ENCODE data around the gene CLSTN2.
A peak's percentile ranks its signal among the peaks of the same experiment; 100 is the strongest.

The CLSTN2 gene

GRCh38 chr3:140276703-140277102 lies 341.7 kb downstream of the CLSTN2 start:
- WGBS (ENCODE audit: extremely low coverage, insufficient coverage, insufficient read length) = no CpG with 5 or more reads among the region's 3 CpGs
- no peaks in the 10 kb centered on the region for H3K9me3 ChIP-seq (ENCODE audit: insufficient read depth, low read depth, low read length)

GRCh38 chr3:140277886-140278285 lies 342.9 kb downstream of the CLSTN2 start:
- no peak overlapping the region for H3K4me3 ChIP-seq (ENCODE audit: low read depth, low read length)
- WGBS (ENCODE audit: extremely low coverage, insufficient coverage, insufficient read length) = no CpG with 5 or more reads among the region's 4 CpGs
- H2BK12ac ChIP-seq (ENCODE audit: low read length) = no peak overlapping the region
- H2AFZ ChIP-seq (ENCODE audit: insufficient read depth, low read length, poor library complexity) = no peak overlapping the region
- H3K9me3 ChIP-seq (ENCODE audit: insufficient read depth, low read depth, low read length) = no peaks in the 10 kb centered on the region
- no peak overlapping the region for H3K4ac ChIP-seq (ENCODE audit: low read depth, low read length)
- H3K18ac ChIP-seq (ENCODE audit: low read length) = no peak overlapping the region
- no peaks in the 10 kb centered on the region for H3K36me3 ChIP-seq (ENCODE audit: control insufficient read depth in 1 of 2, insufficient read depth in 2 of 2, low read length in 2 of 2)
- H3K79me1 ChIP-seq (ENCODE audit: low read length) = no peaks in the 10 kb centered on the region
- H4K91ac ChIP-seq (ENCODE audit: low read depth, low read length) = no peak overlapping the region
- H3K79me2 ChIP-seq (ENCODE audit: control insufficient read depth, insufficient read depth, low read length, poor library complexity) = no peaks in the 10 kb centered on the region
- H2BK5ac ChIP-seq (ENCODE audit: low read depth, low read length, poor library complexity) = no peak overlapping the region
- H3K27me3 ChIP-seq (ENCODE audit: insufficient read depth, low read length) = no peaks in the 10 kb centered on the region
- DNase-seq = no peak
- no peak overlapping the region for H4K12ac ChIP-seq (ENCODE audit: low read depth, low read length)
- no peak overlapping the region for H3K9ac ChIP-seq (ENCODE audit: low read length)
- H3K14ac ChIP-seq (ENCODE audit: low read length) = no peak overlapping the region
- no peaks in the 10 kb centered on the region for H3K4me1 ChIP-seq (ENCODE audit: control insufficient read depth in 1 of 2, insufficient read depth in 2 of 2, low read length in 2 of 2)
- no peak overlapping the region for H4K8ac ChIP-seq (ENCODE audit: low read depth, low read length)
- H2AK5ac ChIP-seq (ENCODE audit: low read length) = no peak overlapping the region
- no peak overlapping the region for H3K27ac ChIP-seq (ENCODE audit: low read depth, low read length)
- H3K23ac ChIP-seq (ENCODE audit: low read length) = no peak overlapping the region
- H2BK120ac ChIP-seq (ENCODE audit: insufficient read depth, low read length, poor library complexity) = no peak overlapping the region
- H3K4me2 ChIP-seq (ENCODE audit: low read length) = no peak overlapping the region

More at GRCh38 chr3:140276703-140277102, 341.7 kb downstream of the CLSTN2 start:
- no peak overlapping the region for H2BK5ac ChIP-seq (ENCODE audit: low read depth, low read length, poor library complexity)
- no peak overlapping the region for H3K18ac ChIP-seq (ENCODE audit: low read length)
- no peaks in the 10 kb centered on the region for H3K4me1 ChIP-seq (ENCODE audit: control insufficient read depth in 1 of 2, insufficient read depth in 2 of 2, low read length in 2 of 2)
- no peak overlapping the region for H3K23ac ChIP-seq (ENCODE audit: low read length)
- no peak overlapping the region for H2BK120ac ChIP-seq (ENCODE audit: insufficient read depth, low read length, poor library complexity)
- no peak overlapping the region for H3K14ac ChIP-seq (ENCODE audit: low read length)
- peak; percentile 7 to 52 for DNase-seq
- H3K4ac ChIP-seq (ENCODE audit: low read depth, low read length) = no peak overlapping the region
- H3K9ac ChIP-seq (ENCODE audit: low read length) = no peak overlapping the region
- H3K36me3 ChIP-seq (ENCODE audit: control insufficient read depth in 1 of 2, insufficient read depth in 2 of 2, low read length in 2 of 2) = no peaks in the 10 kb centered on the region
- H2AFZ ChIP-seq (ENCODE audit: insufficient read depth, low read length, poor library complexity) = no peak overlapping the region
- no peak overlapping the region for H4K91ac ChIP-seq (ENCODE audit: low read depth, low read length)
- H4K8ac ChIP-seq (ENCODE audit: low read depth, low read length) = no peak overlapping the region
- H3K27me3 ChIP-seq (ENCODE audit: insufficient read depth, low read length) = no peaks in the 10 kb centered on the region
- H2BK12ac ChIP-seq (ENCODE audit: low read length) = no peak overlapping the region
- no peak overlapping the region for H3K4me2 ChIP-seq (ENCODE audit: low read length)
- H3K27ac ChIP-seq (ENCODE audit: low read depth, low read length) = no peak overlapping the region
- no peak overlapping the region for H4K12ac ChIP-seq (ENCODE audit: low read depth, low read length)
- no peak overlapping the region for H2AK5ac ChIP-seq (ENCODE audit: low read length)
- no peak overlapping the region for H3K4me3 ChIP-seq (ENCODE audit: low read depth, low read length)
- no peaks in the 10 kb centered on the region for H3K79me2 ChIP-seq (ENCODE audit: control insufficient read depth, insufficient read depth, low read length, poor library complexity)
- no peaks in the 10 kb centered on the region for H3K79me1 ChIP-seq (ENCODE audit: low read length)

DNA sequence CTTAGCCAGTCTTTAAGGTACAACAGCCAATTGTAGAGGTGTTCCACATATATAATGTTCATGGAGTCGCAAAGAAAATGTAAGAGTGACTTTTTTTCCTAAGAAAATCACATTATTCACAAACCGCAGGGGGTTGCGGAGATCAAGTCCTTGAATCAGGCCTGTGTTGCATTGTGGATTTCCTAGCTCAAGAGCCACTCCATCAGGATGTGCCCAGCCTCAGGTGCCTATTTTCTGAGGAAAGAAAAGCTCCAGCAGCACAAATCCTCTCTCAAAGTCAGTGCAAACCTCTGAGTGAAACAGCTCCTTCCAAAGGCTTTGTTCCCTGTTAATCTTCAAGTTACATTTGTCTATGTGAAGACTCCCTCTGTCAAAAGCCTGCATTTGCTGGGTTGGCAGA lies 349.4 kb downstream of the CLSTN2 start:
- H3K4me2 ChIP-seq (ENCODE audit: low read length) = no peak overlapping the region
- H3K79me2 ChIP-seq (ENCODE audit: control insufficient read depth, insufficient read depth, low read length, poor library complexity) = no peaks in the 10 kb centered on the region
- H4K8ac ChIP-seq (ENCODE audit: low read depth, low read length) = no peak overlapping the region
- H4K91ac ChIP-seq (ENCODE audit: low read depth, low read length) = no peak overlapping the region
- no peak overlapping the region for H3K9ac ChIP-seq (ENCODE audit: low read length)
- no peak overlapping the region for H3K14ac ChIP-seq (ENCODE audit: low read length)
- no peak overlapping the region for H3K4ac ChIP-seq (ENCODE audit: low read depth, low read length)
- H2BK120ac ChIP-seq (ENCODE audit: insufficient read depth, low read length, poor library complexity) = no peak overlapping the region
- no peak overlapping the region for H3K27ac ChIP-seq (ENCODE audit: low read depth, low read length)
- no peak overlapping the region for H2AK5ac ChIP-seq (ENCODE audit: low read length)
- no peak overlapping the region for H4K12ac ChIP-seq (ENCODE audit: low read depth, low read length)
- no peak overlapping the region for H2AFZ ChIP-seq (ENCODE audit: insufficient read depth, low read length, poor library complexity)
- H3K79me1 ChIP-seq (ENCODE audit: low read length) = no peaks in the 10 kb centered on the region
- H3K23ac ChIP-seq (ENCODE audit: low read length) = no peak overlapping the region
- DNase-seq = no peak
- H3K4me3 ChIP-seq (ENCODE audit: low read depth, low read length) = no peak overlapping the region
- no peak overlapping the region for H2BK5ac ChIP-seq (ENCODE audit: low read depth, low read length, poor library complexity)
- H3K27me3 ChIP-seq (ENCODE audit: insufficient read depth, low read length) = no peaks in the 10 kb centered on the region
- no peaks in the 10 kb centered on the region for H3K4me1 ChIP-seq (ENCODE audit: control insufficient read depth in 1 of 2, insufficient read depth in 2 of 2, low read length in 2 of 2)
- WGBS (ENCODE audit: extremely low coverage, insufficient coverage, insufficient read length) = no CpG with 5 or more reads among the region's 3 CpGs
- no peak overlapping the region for H3K18ac ChIP-seq (ENCODE audit: low read length)
- no peak overlapping the region for H2BK12ac ChIP-seq (ENCODE audit: low read length)
- no peaks in the 10 kb centered on the region for H3K36me3 ChIP-seq (ENCODE audit: control insufficient read depth in 1 of 2, insufficient read depth in 2 of 2, low read length in 2 of 2)
- H3K9me3 ChIP-seq (ENCODE audit: insufficient read depth, low read depth, low read length) = no peaks in the 10 kb centered on the region

DNA sequence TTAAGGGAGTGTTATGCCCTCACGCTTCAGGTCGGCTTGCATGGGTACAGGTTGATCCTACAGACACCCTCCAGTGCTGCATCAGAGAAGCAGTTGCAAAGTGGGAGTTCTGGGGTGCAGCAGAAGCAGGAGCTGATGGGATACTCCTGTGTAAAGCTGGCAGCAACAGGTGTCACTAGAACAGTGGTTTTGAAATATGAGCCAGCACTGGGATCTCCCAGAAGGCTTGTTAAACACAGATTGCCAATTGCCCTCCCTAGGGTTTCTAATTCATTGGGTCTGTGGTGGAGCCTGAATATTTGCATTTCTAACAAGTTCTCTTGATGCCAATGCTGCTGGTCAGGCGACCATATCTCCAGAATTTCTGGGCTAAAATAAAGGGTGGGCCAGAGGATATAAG lies 350.4 kb downstream of the CLSTN2 start:
- H3K36me3 ChIP-seq (ENCODE audit: control insufficient read depth in 1 of 2, insufficient read depth in 2 of 2, low read length in 2 of 2) = no peaks in the 10 kb centered on the region
- DNase-seq = no peak
- H3K14ac ChIP-seq (ENCODE audit: low read length) = no peak overlapping the region
- no peaks in the 10 kb centered on the region for H3K79me1 ChIP-seq (ENCODE audit: low read length)
- peaks cover 2% of the 10 kb centered on the region in 2 experiments for H3K4me1 ChIP-seq (ENCODE audit: control insufficient read depth in 1 of 2, insufficient read depth in 2 of 2, low read length in 2 of 2)
- no peak overlapping the region for H2AK5ac ChIP-seq (ENCODE audit: low read length)
- no peak overlapping the region for H3K27ac ChIP-seq (ENCODE audit: low read depth, low read length)
- no peak overlapping the region for H3K4me3 ChIP-seq (ENCODE audit: low read depth, low read length)
- no peaks in the 10 kb centered on the region for H3K79me2 ChIP-seq (ENCODE audit: control insufficient read depth, insufficient read depth, low read length, poor library complexity)
- H3K9me3 ChIP-seq (ENCODE audit: insufficient read depth, low read depth, low read length) = no peaks in the 10 kb centered on the region
- no peak overlapping the region for H2AFZ ChIP-seq (ENCODE audit: insufficient read depth, low read length, poor library complexity)
- no peaks in the 10 kb centered on the region for H3K27me3 ChIP-seq (ENCODE audit: insufficient read depth, low read length)
- H3K4me2 ChIP-seq (ENCODE audit: low read length) = no peak overlapping the region
- no peak overlapping the region for H3K18ac ChIP-seq (ENCODE audit: low read length)
- no CpG with 5 or more reads among the region's 3 CpGs for WGBS (ENCODE audit: extremely low coverage, insufficient coverage, insufficient read length)
- no peak overlapping the region for H4K12ac ChIP-seq (ENCODE audit: low read depth, low read length)
- no peak overlapping the region for H2BK12ac ChIP-seq (ENCODE audit: low read length)
- H3K23ac ChIP-seq (ENCODE audit: low read length) = no peak overlapping the region
- no peak overlapping the region for H4K91ac ChIP-seq (ENCODE audit: low read depth, low read length)
- no peak overlapping the region for H3K4ac ChIP-seq (ENCODE audit: low read depth, low read length)
- no peak overlapping the region for H4K8ac ChIP-seq (ENCODE audit: low read depth, low read length)
- H3K9ac ChIP-seq (ENCODE audit: low read length) = no peak overlapping the region
- no peak overlapping the region for H2BK5ac ChIP-seq (ENCODE audit: low read depth, low read length, poor library complexity)
- H2BK120ac ChIP-seq (ENCODE audit: insufficient read depth, low read length, poor library complexity) = no peak overlapping the region
